ENCODE results near the gene TMEM119.

Gene TMEM119

GRCh38 chr12:108597559-108598471, at the start of gene TMEM119:
Gene TMEM119 (minus strand): TSS chr12:108598084. CDS start chr12:108592383, 5,701 bp downstream.
- no peak for DNase-seq

- DNase-seq: no peak
Observed at GRCh38 chr12:108646600-108647579, 49.0 kb upstream of the TMEM119 start.

DNA sequence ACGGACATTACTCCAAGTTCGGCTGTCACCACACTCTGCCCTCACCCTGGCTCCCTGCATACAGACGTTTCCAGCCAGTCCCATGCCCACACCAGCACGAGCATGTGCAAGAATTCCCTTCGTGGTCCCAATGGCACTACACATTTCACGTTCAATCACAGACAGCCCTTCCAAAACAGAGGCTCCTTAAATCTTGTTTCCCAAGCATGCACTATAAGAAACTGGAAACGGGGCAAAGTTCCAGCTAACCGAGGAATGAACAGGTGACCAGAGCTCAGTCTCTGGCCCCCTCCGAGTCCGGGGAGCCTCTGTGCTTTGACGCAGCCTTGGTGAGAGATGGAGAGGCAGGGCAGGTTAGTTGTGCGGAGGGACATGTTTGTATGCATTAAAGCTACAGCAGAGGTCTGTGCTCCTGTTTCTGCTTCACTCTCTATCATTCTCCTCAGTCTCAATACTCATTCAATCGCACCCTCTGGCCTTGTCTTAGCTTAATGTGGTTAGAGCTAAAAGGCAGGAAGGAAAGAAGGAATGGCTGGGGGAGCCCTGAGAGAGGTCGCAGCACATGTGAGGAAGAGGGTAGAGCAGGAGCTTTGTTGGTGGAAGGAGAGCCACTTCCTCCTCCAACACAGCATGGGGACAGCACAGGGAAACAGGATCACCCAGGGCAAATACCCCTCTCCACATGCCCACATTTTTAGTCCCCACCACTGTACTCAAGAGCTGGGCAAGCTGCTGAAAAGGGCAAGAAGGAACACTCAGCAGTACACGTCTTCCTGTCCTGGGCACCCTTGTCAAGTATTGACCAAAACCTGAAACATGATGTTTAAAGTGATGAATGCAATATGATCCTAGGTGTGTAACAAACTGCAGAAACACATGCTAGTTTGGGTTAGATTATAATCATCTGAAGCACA, 48.1 kb upstream of the TMEM119 start:
- no peak for DNase-seq

- no peak for DNase-seq
Observed at GRCh38 chr12:108644811-108645120, 46.9 kb upstream of the TMEM119 start.

DNA sequence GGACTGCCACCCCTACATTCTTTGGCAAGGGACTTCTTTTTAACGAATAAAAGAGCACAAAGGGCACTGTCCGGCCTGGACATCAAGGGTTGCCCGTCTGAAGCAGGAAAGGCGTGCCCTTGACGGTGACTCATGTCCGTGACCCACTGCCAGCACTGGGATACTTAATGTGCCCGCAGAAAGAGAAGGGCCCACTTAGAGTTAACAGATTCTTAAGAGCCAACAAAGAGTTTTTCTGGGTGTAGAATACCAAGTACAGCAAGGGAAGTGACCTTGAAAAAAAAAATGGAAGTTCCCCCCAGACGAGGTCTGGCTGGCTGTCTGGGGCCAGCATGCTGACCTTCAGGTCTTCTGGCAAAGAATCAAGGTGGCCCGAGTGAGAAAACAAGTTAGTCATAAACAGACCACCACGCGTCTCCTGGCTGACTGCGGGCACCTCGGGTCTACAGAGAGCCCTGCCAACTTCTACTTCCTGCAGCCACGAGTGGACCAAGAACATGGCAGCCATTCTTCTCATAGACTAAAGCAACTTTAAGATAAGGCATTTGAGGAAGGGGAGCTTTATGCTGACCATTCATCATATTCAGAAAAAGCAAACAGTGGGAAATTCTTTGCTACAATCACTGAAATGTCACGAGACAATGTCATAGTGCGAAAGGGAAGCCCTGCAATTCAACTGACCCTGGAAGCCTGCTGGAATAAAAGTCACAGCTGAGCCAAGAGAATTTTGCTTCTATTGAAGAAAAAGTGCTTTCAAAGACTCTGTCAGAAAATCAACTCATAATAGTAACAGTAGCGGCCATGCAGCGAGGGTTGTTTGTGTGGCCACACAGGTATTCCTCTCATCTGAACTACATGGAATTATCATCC, 46.3 kb upstream of the TMEM119 start:
- DNase-seq: no peak

- DNase-seq: no peak
Observed at GRCh38 chr12:108642899-108643654, 45.2 kb upstream of the TMEM119 start.

DNA sequence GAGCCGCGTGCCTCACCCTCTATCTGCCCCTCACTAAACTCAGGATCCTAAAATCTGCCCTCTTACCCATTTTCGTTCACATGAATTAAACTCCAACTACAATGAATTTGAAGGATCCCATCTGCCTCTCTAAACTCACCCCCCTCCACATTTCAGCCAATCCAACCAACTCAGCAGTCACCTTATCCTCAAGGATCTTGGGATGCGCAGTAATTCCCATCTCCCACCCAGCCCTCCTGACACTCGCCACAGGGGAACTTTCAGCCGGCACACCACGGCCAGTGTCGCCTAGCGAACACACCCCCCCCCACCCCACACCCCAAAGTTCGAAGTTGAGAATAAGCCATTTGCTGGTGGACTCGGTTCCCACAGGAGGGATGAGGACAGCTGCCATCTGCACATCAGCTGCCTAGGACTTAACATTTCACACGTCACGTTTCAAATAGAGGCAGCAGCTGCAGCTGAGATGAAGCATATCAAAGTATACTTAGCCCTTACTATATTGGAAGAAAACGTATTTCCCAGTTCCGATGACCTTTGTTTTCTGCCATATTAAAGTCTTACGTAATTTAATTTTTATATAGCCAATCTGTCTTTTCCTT, 44.5 kb upstream of the TMEM119 start:
- no peak for DNase-seq

DNA sequence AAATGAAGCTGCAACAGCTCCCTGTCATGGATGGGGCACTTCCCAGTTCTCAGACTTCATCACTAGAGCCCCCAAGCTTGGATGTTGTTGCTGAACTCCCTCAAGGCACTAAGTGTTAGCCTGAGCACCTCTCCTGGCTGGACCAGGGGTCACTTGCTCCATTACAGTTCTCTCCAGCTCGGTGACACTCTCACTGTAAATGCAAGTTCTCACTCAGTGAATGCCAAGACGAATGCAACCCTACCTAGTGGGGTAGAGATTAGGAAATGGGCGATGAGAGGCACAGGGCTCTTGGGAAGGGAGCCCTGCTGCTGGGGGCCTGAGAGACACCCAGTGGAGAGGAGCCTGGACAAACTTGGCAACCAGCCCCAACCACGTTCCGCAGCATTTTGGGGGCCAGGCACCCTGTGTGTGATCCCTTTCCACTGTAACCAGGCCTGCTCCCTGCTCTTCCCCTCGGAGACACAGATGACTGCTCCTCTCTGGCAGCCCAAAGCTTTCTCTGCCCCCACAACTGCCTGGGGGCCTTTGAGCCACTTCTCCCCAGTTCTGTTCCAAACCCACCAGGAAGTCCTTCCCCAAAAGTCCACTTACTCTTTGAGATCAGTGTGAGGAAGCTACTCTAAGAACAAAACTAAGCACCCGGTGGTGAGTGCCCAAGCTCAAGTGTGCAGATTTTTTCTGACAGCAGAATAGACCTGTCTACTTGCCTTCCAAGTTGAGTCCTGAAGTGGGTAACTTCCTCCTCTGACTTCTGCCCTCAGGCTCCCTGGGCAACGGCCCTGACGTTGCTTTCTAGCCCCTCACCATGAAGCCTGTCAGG, 43.8 kb upstream of the TMEM119 start:
- DNase-seq: no peak

GRCh38 chr12:108640802-108641445, 43.0 kb upstream of the TMEM119 start:
- DNase-seq: no peak

DNA sequence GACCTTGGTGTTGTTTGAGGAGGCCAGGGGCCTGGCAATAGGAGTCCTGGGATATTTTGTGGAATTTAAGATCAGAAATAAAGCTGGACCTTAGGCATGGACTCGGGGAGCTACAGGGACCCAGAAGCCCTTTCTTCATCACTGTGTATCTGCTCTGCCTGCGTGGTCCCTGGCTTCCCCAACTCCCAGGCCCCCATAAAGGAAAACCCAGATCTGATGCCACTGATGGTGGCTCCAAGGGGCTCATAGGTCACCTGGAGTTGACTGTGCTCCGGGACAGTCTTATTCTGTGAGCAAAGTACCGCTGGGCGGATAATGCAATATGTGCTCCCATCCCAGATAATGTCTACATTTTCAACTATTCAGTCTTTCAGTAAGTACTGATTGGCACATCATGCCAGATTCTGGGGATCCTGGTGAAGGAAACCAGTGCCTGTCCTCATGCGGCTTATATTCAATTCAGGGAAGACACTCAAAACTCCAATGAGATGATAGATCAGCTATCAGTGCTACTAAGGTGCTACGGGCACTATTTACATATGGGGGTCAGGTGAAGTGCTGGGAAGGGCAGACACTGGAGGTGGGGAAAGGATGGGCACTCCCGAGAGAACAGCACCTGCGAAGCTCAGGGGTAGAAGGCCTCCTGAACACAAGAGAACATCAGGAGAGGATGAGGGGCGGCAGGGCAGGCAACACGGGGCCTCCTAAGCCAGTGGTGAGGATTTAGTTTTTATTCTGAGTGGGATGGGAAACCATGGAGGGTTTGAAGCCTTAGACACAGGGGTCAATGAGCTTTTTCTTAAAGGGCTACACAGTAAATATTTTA, 41.3 kb upstream of the TMEM119 start:
- no peak for DNase-seq

GRCh38 chr12:108638141-108638827, 40.4 kb upstream of the TMEM119 start:
- no peak for DNase-seq

DNA sequence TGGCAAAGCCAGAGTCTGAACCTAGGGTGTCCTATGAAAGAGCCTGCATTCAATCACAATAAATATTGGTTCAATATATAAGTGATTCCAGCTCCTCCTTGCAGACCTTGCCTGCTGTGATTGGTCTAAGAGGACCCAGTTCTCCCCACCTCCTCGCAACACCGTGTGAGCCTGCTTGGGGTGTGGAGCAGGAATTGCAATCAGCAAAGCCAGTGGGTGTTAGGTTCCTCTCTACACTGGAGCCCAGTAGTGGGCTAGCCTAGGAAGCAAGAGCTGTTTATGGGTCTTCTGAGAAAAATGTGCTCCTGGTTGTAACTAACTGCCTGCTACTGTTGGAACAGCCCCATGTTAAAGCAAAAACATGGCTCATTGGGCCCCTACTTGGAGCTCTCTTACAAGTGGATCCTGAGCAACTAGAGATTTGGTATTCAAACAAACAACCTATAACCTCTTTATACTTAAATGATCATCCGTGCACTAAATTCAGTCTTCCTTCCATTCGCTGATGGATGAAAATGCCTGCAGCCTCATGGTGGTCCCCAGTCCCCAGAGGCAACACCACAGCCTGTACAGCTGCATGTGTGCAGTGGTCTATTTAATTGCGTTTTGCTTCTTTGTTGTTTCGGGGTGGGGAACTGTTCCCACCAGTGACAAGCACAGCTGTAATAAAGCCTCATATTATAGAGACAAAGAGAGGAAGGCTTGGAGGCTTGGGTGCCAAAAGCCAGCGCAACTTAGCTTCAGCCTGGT, 39.5 kb upstream of the TMEM119 start:
- DNase-seq: no peak

GRCh38 chr12:108635997-108636808, 38.3 kb upstream of the TMEM119 start:
- no peak for DNase-seq

GRCh38 chr12:108635201-108635996, 37.5 kb upstream of the TMEM119 start:
- no peak for DNase-seq

- no peak for DNase-seq
Observed at GRCh38 chr12:108634341-108634751, 36.5 kb upstream of the TMEM119 start.
